ENCODE measurements around the gene TNS1.

TNS1 gene

DNA sequence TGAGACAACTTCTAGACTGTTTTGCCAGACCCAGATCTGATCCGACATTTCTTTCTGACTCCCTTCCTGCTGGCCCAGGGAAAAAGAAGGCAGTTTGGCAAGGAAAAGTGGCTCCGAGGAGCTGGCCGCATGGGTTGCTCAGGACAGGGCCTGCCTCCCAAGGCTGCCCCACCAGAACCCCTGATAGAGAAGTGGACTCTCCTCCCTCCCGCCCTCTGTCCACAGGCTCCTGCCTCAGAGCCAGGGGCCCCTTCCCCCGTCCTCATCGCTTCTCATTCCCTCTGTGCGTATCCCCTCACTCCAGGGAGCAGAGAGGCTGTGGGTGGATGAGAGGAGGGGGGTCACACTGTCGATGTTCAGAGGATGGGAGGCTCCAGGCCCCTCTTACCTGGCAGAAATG lies 110.2 kb downstream of the TNS1 start:
- Histone ChIP-seq H3K36me3 (ENCODE audit: insufficient read depth, low read length) (peaks cover 97% of the 10 kb centered on the region), H3K4me3 (no peak overlapping the region), H3K9ac (ENCODE audit: insufficient read length) (no peak overlapping the region), H3K27ac (no peak overlapping the region), H3K9me3 (ENCODE audit: low read depth, low read length) (no peaks in the 10 kb centered on the region)
- DNase-seq (ENCODE audit: low read depth, low spot score) = no peak
- TF ChIP-seq FOXP2 (optimal IDR thresholded peaks at IDR 0.05; ENCODE audit: control extremely low read depth, extremely low read length, insufficient read depth) = no peak
- no peak for TF ChIP-seq POLR2AphosphoS5 (IDR thresholded peaks at IDR 0.05; ENCODE audit: borderline replicate concordance, low read depth, low read length)
- TF ChIP-seq EZH2 (IDR thresholded peaks at IDR 0.05) = no peak

DNA sequence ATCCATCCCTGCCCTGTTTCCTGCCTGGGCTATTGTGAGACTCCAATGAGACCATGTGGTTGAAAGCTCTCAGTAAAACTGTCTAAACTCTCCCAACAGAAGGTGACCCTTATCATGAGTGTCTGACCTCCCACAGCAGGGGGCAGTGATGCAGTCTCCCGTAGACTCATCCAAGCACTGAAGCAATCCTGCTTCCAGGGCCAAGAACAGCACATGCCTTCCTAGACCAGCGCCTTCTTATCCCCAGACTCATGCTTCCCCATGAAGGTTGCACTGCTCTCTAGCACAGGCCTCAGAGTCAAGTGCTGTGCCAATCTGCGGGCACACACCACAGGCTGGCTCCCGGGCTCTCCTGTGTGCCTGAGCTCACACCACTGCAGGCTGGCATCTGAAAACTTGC lies 112.3 kb downstream of the TNS1 start:
- TF ChIP-seq FOXP2 (optimal IDR thresholded peaks at IDR 0.05; ENCODE audit: control extremely low read depth, extremely low read length, insufficient read depth) (no peak), POLR2AphosphoS5 (IDR thresholded peaks at IDR 0.05; ENCODE audit: borderline replicate concordance, low read depth, low read length) (no peak), EZH2 (IDR thresholded peaks at IDR 0.05) (no peak)
- H3K9me3 ChIP-seq (ENCODE audit: low read depth, low read length) = no peaks in the 10 kb centered on the region
- no peak for DNase-seq (ENCODE audit: low read depth, low spot score)
- no peak overlapping the region for H3K4me3 ChIP-seq
- peaks cover 94% of the 10 kb centered on the region for H3K36me3 ChIP-seq (ENCODE audit: insufficient read depth, low read length)
- no peak overlapping the region for H3K27ac ChIP-seq
- H3K9ac ChIP-seq (ENCODE audit: insufficient read length) = no peak overlapping the region

DNA sequence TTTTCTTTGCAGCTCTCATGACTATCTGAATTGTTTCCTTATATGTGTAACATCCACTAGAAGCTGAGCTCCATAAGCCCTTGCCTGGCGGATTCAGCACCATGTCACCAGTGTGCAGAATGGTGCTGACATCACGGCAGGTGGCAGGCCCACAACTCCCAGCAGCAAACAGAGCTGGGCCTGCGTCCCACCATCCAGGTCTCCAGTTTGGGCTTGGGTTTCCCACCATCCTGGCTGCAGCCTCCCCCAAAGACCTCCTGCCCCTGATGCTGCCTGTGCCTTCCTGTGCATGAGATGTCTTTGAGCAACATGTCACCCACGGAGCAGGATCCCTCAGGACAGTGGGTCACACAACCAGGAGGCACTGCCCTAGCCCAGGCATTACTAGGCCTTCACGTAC lies 113.1 kb downstream of the TNS1 start:
- H3K4me3 ChIP-seq = no peak overlapping the region
- no peak for TF ChIP-seq POLR2AphosphoS5 (IDR thresholded peaks at IDR 0.05; ENCODE audit: borderline replicate concordance, low read depth, low read length)
- no peak for TF ChIP-seq EZH2 (IDR thresholded peaks at IDR 0.05)
- TF ChIP-seq FOXP2 (optimal IDR thresholded peaks at IDR 0.05; ENCODE audit: control extremely low read depth, extremely low read length, insufficient read depth) = no peak

DNA sequence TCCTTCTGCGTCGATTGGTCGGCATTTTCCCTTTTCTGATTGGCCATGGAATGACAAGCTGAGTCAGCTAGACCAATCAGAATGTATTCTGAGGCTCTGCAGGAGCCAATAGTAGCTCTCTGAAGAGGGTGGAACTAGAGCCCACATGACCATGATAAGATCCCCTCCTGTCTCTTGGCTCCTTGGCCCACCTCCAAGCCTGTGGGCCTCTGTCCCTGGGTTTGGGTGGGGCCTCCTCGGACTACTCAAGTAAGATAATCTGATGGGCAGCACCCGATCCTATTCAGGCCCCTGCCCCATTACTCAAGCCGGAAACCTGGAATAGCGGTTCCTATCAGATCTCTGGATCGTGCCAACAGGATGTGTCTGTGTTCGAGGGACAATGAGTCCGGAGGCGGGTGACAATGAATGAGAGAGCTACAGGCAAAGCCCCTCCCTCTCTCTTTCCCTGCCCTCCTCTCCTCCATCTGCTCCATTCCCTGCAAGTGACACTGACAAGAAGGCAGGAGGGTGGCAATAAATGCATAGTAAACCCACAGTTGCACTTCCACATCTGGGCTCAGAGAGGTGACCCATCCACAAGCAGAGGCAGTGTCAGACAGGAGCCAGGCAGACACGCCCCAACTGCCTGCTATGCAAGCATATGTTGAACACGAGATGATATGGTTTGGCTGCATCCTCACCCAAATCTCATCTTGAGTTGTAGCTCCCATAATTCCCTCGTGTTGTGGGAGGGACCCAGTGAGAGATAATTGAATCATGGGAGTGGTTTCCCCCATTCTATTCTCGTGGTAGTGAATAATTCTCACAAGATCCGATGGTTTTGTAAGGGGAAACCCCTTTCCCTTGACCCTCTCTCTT lies 114.7 kb downstream of the TNS1 start:
- Histone ChIP-seq H3K9ac (ENCODE audit: insufficient read length) (no peak overlapping the region), H3K9me3 (ENCODE audit: low read depth, low read length) (no peaks in the 10 kb centered on the region), H3K4me3 (no peak overlapping the region), H3K36me3 (ENCODE audit: insufficient read depth, low read length) (peaks cover 89% of the 10 kb centered on the region), H3K27ac (no peak overlapping the region)
- TF ChIP-seq FOXP2 (optimal IDR thresholded peaks at IDR 0.05; ENCODE audit: control extremely low read depth, extremely low read length, insufficient read depth) (no peak), POLR2AphosphoS5 (IDR thresholded peaks at IDR 0.05; ENCODE audit: borderline replicate concordance, low read depth, low read length) (no peak), EZH2 (IDR thresholded peaks at IDR 0.05) (no peak)
- no peak for DNase-seq (ENCODE audit: low read depth, low spot score)

More for the DNA sequence above, 113.1 kb downstream of the TNS1 start:
- Histone ChIP-seq H3K9ac (ENCODE audit: insufficient read length) (no peak overlapping the region), H3K9me3 (ENCODE audit: low read depth, low read length) (no peaks in the 10 kb centered on the region), H3K27ac (no peak overlapping the region), H3K36me3 (ENCODE audit: insufficient read depth, low read length) (peaks cover 94% of the 10 kb centered on the region)
- no peak for DNase-seq (ENCODE audit: low read depth, low spot score)

DNA sequence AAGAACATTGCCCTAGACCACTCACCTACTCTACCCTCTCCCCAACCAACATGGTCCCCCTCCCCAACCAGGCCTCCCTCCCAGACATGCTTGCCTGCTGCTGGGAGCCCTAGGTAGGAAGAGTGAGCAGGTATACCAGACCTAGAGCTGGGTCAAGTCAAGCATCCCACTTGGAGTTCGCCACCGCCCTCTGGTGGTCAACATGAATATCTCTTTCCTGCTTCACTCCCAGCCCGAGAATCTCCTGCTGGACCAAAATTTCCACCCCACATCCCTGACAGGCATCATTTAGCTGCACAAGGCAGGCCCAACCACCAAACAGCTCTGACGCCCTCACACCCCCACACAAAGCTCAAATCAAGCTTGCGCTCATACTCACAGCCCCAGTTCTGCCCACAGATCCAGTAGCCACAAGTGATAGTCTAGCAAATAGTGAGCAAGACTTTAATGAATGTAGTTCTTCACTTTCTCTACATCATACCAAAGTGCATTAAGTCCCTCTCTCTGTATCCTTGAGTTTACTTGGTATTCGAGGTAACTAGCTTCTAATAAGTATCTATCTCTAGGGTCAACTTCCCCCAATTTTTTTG lies 116.0 kb downstream of the TNS1 start:
- Histone ChIP-seq H3K36me3 (ENCODE audit: insufficient read depth, low read length) (peaks cover 84% of the 10 kb centered on the region), H3K27ac (no peak overlapping the region)
- DNase-seq (ENCODE audit: low read depth, low spot score) = no peak

DNA sequence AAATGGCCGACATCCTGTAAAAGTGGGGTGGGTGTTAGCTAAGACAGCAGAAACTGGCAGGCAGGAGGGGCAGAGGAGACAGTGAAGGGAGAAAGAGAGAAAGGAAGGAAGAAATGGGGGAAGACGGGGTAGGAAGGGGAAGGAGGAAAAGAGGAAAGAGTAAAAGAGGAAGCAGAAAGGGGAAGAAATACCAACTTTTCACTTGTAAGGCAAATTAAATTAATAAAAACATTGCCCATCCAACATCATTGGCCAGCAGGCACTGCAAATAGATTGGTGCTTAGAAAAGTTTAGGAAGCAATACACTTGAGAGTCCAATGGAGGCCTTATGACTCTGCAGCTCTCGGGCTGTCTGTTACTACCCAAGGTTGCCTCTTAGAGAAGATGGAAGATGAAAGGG lies 116.7 kb downstream of the TNS1 start:
- no peaks in the 10 kb centered on the region for H3K9me3 ChIP-seq (ENCODE audit: low read depth, low read length)
- H3K4me3 ChIP-seq = no peak overlapping the region
- no peak for DNase-seq (ENCODE audit: low read depth, low spot score)
- H3K36me3 ChIP-seq (ENCODE audit: insufficient read depth, low read length) = peaks cover 82% of the 10 kb centered on the region
- no peak overlapping the region for H3K9ac ChIP-seq (ENCODE audit: insufficient read length)
- TF ChIP-seq POLR2AphosphoS5 (IDR thresholded peaks at IDR 0.05; ENCODE audit: borderline replicate concordance, low read depth, low read length) (no peak), FOXP2 (optimal IDR thresholded peaks at IDR 0.05; ENCODE audit: control extremely low read depth, extremely low read length, insufficient read depth) (no peak), EZH2 (IDR thresholded peaks at IDR 0.05) (no peak)
- no peak overlapping the region for H3K27ac ChIP-seq

More for the DNA sequence above, 116.0 kb downstream of the TNS1 start:
- H3K9ac ChIP-seq (ENCODE audit: insufficient read length) = no peak overlapping the region
- TF ChIP-seq FOXP2 (optimal IDR thresholded peaks at IDR 0.05; ENCODE audit: control extremely low read depth, extremely low read length, insufficient read depth) (no peak), POLR2AphosphoS5 (IDR thresholded peaks at IDR 0.05; ENCODE audit: borderline replicate concordance, low read depth, low read length) (no peak), EZH2 (IDR thresholded peaks at IDR 0.05) (no peak)
- H3K4me3 ChIP-seq = no peak overlapping the region
- H3K9me3 ChIP-seq (ENCODE audit: low read depth, low read length) = no peaks in the 10 kb centered on the region

DNA sequence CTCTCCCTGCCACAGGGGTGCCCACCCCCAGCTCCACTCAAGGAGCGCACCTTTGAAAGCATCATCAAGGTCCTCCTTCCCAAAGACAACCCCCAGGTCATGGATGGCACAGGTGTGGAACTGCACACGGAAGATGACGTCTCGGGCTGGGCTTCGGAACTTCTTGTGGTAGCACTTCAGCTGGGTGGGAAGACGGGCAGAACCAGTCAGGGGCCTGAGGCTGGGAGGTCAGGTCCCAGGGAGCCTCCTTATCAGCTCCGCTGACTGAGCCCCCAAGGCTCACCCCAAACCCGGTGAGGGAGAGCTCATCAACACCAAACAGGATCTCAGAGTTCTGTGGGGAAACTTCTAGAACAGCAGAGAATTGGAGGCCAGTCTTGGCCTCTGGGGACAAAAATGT lies 117.8 kb downstream of the TNS1 start:
- TF ChIP-seq FOXP2 (optimal IDR thresholded peaks at IDR 0.05; ENCODE audit: control extremely low read depth, extremely low read length, insufficient read depth) (no peak), POLR2AphosphoS5 (IDR thresholded peaks at IDR 0.05; ENCODE audit: borderline replicate concordance, low read depth, low read length) (no peak), EZH2 (IDR thresholded peaks at IDR 0.05) (no peak)
- no peak overlapping the region for H3K27ac ChIP-seq
- no peak overlapping the region for H3K9ac ChIP-seq (ENCODE audit: insufficient read length)
- H3K9me3 ChIP-seq (ENCODE audit: low read depth, low read length) = no peaks in the 10 kb centered on the region
- H3K36me3 ChIP-seq (ENCODE audit: insufficient read depth, low read length) = peaks cover 82% of the 10 kb centered on the region
- H3K4me3 ChIP-seq = no peak overlapping the region
- DNase-seq (ENCODE audit: low read depth, low spot score) = no peak

DNA sequence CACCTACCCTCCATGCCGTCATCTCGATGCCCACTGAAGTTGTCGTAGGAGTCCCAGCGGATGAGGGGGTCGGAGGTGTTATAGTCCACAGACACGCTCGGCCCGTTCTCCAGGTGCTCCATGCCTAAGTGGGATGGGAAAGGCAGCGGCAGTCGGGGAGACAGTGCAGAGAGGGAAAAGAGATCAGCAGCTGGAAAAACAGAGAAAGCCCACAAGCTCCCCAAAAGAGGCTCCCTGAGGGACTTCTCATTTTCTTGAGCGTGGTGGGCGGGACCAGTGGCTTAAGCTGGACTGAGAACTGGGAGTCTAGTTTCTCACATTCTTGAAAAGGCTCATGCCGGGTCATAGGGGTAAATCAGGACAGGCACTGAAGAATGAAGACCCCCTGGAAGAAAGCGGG lies 121.9 kb downstream of the TNS1 start:
- DNase-seq (ENCODE audit: low read depth, low spot score) = no peak

More for the DNA sequence above, 121.9 kb downstream of the TNS1 start:
- no peak overlapping the region for H3K27ac ChIP-seq
- H3K9me3 ChIP-seq (ENCODE audit: low read depth, low read length) = no peaks in the 10 kb centered on the region
- no peak overlapping the region for H3K4me3 ChIP-seq
- H3K9ac ChIP-seq (ENCODE audit: insufficient read length) = no peak overlapping the region
- TF ChIP-seq FOXP2 (optimal IDR thresholded peaks at IDR 0.05; ENCODE audit: control extremely low read depth, extremely low read length, insufficient read depth) = no peak
- TF ChIP-seq POLR2AphosphoS5 (IDR thresholded peaks at IDR 0.05; ENCODE audit: borderline replicate concordance, low read depth, low read length) = no peak
- TF ChIP-seq EZH2 (IDR thresholded peaks at IDR 0.05) = no peak
- H3K36me3 ChIP-seq (ENCODE audit: insufficient read depth, low read length) = peaks cover 69% of the 10 kb centered on the region

Measured in SK-N-MC (cell line).